Peyer's patch (tissue), 4 donors: Measurements from ENCODE around the gene NCAM2.

Experiments
- CTCF ChIP-seq, 6 experiments: fragments of 450-650 bp in 4 of 6; fragments of 200-600 bp in 2 of 6; sonication (generic) in 1 of 6; IDR thresholded peaks; one replicate each; pipeline ENCODE4 v1.5.1; 2017 to 2019; ENCODE audit warnings: antibody characterized with exemption in 6 of 6, mild to moderate bottlenecking in 3 of 6, moderate library complexity in 1 of 6
- POLR2A ChIP-seq, 2 donors: fragments of 450-650 bp; IDR thresholded peaks; one replicate each; pipeline ENCODE4 v1.5.1; 2017; ENCODE audit warnings: antibody characterized with exemption in 2 of 2, mild to moderate bottlenecking in 2 of 2, moderate library complexity in 2 of 2

GRCh38 chr21:21309510-21309909 is 311.3 kb downstream of the NCAM2 start:
- TF ChIP-seq CTCF (IDR thresholded peaks at IDR 0.05): no peak
- TF ChIP-seq POLR2A (IDR thresholded peaks at IDR 0.05): no peak
